Measurements from ENCODE around the gene RWDD3.

RWDD3 gene

GRCh38 chr1:95286479-95286878 is 52.5 kb downstream of the RWDD3 start:
- no peak for FAIRE-seq

GRCh38 chr1:95287081-95287480 is 53.1 kb downstream of the RWDD3 start:
- no peak for FAIRE-seq

- FAIRE-seq = no peak
Observed at GRCh38 chr1:95287825-95288224, 53.8 kb downstream of the RWDD3 start.

Measured in TTC549 (cell line).